WTC11 (cell line): Measurements from ENCODE around the gene RIC8B.

Experiments used
- CTCF ChIP-seq: fragments of 200-600 bp; IDR thresholded peaks from 2 replicates; pipeline ENCODE4 v1.8.0; 2022; ENCODE audit warnings: antibody characterized with exemption
- TF ChIP-seq, protein P1 (sequence below): sonication (generic); formaldehyde crosslinking; conservative IDR thresholded peaks from 2 replicates; pipeline ENCODE4 v1.8.1; 2022; ENCODE audit warnings: mild to moderate bottlenecking, missing genetic modification reagents
- TF ChIP-seq, protein P2 (sequence below): sonication (generic); formaldehyde crosslinking; IDR thresholded peaks from 2 replicates; pipeline ENCODE4 v1.8.1; 2023; ENCODE audit warnings: mild to moderate bottlenecking, missing genetic modification reagents

GRCh38 chr12:106902053-106902452 lies 127.6 kb downstream of the RIC8B start:
- TF ChIP-seq, protein P1, sequence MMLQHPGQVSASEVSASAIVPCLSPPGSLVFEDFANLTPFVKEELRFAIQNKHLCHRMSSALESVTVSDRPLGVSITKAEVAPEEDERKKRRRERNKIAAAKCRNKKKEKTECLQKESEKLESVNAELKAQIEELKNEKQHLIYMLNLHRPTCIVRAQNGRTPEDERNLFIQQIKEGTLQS (CRISPR knock-in tag): no peak
- TF ChIP-seq CTCF: no peak
- TF ChIP-seq, protein P2, sequence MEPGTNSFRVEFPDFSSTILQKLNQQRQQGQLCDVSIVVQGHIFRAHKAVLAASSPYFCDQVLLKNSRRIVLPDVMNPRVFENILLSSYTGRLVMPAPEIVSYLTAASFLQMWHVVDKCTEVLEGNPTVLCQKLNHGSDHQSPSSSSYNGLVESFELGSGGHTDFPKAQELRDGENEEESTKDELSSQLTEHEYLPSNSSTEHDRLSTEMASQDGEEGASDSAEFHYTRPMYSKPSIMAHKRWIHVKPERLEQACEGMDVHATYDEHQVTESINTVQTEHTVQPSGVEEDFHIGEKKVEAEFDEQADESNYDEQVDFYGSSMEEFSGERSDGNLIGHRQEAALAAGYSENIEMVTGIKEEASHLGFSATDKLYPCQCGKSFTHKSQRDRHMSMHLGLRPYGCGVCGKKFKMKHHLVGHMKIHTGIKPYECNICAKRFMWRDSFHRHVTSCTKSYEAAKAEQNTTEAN (CRISPR knock-in tag): no peak
